Left ventricle myocardium inferior (tissue), 1 donor: ENCODE results near the gene SMCHD1. TPM values are rescaled to one million over a fixed set of nuclear protein-coding genes. Genes with fewer than 3 reads are reported as not detected.
"Not testable (repeated sequence)": the region's sequence is repeated elsewhere in the genome, so short reads cannot be mapped to it uniquely, and the experiment has no call there.

Experiments
- DNase-seq: peaks from one replicate; pipeline ENCODE4 v3.0.0-alpha.2; 2020
- H3K27ac ChIP-seq: fragments of 200-600 bp; replicated peaks from 2 replicates; pipeline ENCODE4 v1.8.0; 2021
- H3K27me3 ChIP-seq: fragments of 200-600 bp; 2 replicates; pipeline ENCODE4 v1.8.0; 2021; ENCODE audit warnings: low read depth
- H3K36me3 ChIP-seq: fragments of 200-600 bp; 2 replicates; pipeline ENCODE4 v1.8.0; 2021
- H3K4me1 ChIP-seq: fragments of 200-600 bp; 2 replicates; pipeline ENCODE4 v1.8.0; 2021
- H3K4me3 ChIP-seq: fragments of 200-600 bp; 2 replicates; pipeline ENCODE4 v1.8.0; 2021; ENCODE audit warnings: mild to moderate bottlenecking, moderate library complexity
- H3K9me3 ChIP-seq: fragments of 200-600 bp; replicated peaks from 2 replicates; pipeline ENCODE4 v1.8.0; 2021
- intact Hi-C: fragments of 100-400 bp; cut with micrococcal nuclease; formaldehyde crosslinking; loops from one replicate; pipeline ENCODE4 v1.11.0; 2022
- total RNA-seq: library from RNA; stranded (reverse); fragmentation: NEBNext Ultra II Directional; extraction: Animal tissue kit (Norgen Biotek cat#: 25700); gene quantifications from one replicate; pipeline ENCODE4 v1.2.1, GENCODE V29; 2021
- TF ChIP-seq, protein P1 (sequence below): fragments of 200-600 bp; IDR thresholded peaks from 2 replicates; pipeline ENCODE4 v1.8.0; 2021; ENCODE audit warnings: antibody characterized with exemption, mild to moderate bottlenecking, borderline replicate concordance
- donor health status: DM: no; HTN: yes; CAD: no; lungs with severe emphysema.

SMCHD1 gene
- total RNA-seq, 1 donor from 2014 or later = 26.6 TPM

DNA sequence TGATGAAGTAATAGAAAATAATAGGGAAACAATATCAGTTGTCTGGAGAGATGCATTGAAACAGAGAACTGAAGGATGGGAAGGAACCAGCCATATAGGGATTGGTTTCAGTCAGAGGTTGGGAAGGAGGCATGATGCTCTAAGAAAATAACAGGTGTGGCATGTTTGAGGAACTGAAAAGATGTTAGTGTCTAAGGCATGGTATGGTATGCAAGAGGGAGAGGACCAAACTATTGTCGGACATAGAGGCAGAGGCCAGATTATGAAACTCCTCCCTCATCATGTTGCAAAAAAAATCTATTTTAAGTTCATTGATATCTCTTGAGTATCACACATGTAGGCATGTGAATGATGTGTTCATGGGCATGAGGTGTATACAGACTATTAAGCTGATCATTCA, 142.4 kb downstream of the SMCHD1 start:
- no peak for DNase-seq
- Histone ChIP-seq H3K4me3 (no peak overlapping the region), H3K9me3 (no peaks in the 10 kb centered on the region), H3K27ac (no peak overlapping the region), H3K27me3 (no peaks in the 10 kb centered on the region), H3K36me3 (peaks cover 55% of the 10 kb centered on the region), H3K4me1 (no peaks in the 10 kb centered on the region)
- intact Hi-C loops = loop anchor here (10.0 kb wide), 1 partner anchor 107 kb away; no protein-coding TSS in a partner anchor
- TF ChIP-seq, protein P1, sequence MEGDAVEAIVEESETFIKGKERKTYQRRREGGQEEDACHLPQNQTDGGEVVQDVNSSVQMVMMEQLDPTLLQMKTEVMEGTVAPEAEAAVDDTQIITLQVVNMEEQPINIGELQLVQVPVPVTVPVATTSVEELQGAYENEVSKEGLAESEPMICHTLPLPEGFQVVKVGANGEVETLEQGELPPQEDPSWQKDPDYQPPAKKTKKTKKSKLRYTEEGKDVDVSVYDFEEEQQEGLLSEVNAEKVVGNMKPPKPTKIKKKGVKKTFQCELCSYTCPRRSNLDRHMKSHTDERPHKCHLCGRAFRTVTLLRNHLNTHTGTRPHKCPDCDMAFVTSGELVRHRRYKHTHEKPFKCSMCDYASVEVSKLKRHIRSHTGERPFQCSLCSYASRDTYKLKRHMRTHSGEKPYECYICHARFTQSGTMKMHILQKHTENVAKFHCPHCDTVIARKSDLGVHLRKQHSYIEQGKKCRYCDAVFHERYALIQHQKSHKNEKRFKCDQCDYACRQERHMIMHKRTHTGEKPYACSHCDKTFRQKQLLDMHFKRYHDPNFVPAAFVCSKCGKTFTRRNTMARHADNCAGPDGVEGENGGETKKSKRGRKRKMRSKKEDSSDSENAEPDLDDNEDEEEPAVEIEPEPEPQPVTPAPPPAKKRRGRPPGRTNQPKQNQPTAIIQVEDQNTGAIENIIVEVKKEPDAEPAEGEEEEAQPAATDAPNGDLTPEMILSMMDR = no peak

DNA sequence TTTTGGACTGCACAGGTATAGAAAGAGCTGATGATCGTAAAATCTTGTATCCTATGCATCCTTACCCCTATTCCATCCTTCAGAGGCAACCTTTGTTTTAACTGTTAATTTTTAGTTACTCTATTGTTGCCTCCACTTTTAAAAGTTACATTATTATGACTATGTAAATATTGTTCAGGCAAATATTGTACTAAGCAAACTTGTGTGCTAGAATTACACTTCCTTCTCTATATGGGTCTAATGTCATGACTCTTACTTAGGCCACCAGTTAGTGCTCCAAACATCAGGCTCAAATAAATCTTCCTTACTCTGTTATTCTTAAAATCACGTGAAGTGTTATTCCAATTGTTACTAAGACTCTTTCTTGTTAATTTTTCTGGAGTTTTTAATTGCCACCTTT, 143.8 kb downstream of the SMCHD1 start:
- Histone ChIP-seq H3K4me3 (no peak overlapping the region), H3K36me3 (peaks cover 58% of the 10 kb centered on the region), H3K27me3 (no peaks in the 10 kb centered on the region), H3K27ac (no peak overlapping the region), H3K9me3 (no peaks in the 10 kb centered on the region), H3K4me1 (no peaks in the 10 kb centered on the region)
- no peak for DNase-seq
- intact Hi-C loops = loop anchor here (10.0 kb wide), 1 partner anchor 105 kb away; no protein-coding TSS in a partner anchor
- TF ChIP-seq, protein P1 = no peak

DNA sequence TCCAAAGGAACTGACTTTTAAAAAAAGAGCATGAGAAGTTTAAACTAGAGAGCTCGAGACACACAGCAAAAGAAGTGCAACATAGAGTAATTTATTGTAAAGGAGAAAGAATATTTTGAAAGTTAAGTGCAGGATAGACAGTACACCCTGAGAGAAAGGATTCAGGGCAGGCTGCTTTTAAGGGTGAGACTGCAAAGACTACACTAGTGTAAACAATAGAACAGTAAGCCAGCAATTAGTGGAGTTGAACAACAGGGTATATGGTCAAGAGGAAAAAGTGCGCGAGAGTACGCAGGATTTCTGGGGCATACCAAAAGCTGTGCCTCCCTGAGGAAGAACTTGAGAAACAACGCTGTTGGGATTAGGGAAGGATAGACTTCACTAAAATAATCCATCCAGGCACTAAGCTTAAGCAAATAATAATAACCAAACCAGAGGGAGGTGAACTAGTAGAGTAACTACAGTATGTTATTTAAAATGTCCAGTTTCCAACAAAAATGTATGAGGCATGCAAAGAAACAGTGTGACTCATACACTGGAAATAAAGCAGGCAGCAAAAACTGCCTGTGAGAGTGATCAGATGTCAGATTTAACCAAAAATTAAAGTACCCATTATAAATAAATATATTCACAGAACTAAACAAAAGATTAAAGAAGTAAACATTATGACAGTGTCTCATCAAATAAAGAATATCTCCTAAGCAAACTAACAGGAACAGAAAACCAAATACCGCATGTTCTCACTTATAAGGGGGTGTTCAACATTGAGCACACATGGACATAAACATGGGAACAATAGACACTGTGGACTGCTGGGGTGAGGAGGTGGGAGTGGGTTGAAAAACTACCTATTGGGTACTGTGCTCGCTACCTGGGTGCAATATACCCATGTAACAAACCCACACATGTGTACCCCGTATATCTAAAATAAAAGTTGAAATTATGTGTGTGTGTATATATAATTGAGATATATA, 150.7 kb downstream of the SMCHD1 start:
- TF ChIP-seq, protein P1 = no peak
- Histone ChIP-seq H3K9me3 (peaks cover 19% of the 10 kb centered on the region), H3K36me3 (peaks cover 21% of the 10 kb centered on the region), H3K27me3 (no peaks in the 10 kb centered on the region), H3K4me3 (no peak overlapping the region), H3K4me1 (no peaks in the 10 kb centered on the region), H3K27ac (no peak overlapping the region)
- DNase-seq = no peak
- intact Hi-C loops = no loop called here

DNA sequence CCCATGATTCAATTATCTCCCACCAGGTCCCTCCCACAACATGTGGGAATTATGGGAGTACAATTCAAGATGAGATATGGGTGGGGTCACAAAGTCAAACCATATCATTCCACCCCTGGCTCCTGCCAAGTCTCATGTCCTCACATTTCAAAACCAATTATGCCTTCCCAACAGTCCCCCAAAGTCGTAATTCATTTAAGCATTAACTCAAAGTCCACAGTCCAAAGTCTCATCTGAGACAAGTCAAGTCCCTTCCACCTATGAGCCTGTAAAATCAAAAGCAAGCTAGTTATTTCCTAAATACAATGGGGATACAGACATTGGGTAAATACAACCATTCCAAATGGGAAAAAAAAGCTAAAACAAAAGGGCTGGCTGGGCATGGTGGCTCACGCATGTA, 153.1 kb downstream of the SMCHD1 start:
- H3K4me3 ChIP-seq, intact Hi-C loops, H3K27me3 ChIP-seq, H3K4me1 ChIP-seq, H3K27ac ChIP-seq, DNase-seq: not testable (repeated sequence)
- Histone ChIP-seq H3K9me3 (peaks cover 36% of the 10 kb centered on the region), H3K36me3 (peaks cover 21% of the 10 kb centered on the region)

DNA sequence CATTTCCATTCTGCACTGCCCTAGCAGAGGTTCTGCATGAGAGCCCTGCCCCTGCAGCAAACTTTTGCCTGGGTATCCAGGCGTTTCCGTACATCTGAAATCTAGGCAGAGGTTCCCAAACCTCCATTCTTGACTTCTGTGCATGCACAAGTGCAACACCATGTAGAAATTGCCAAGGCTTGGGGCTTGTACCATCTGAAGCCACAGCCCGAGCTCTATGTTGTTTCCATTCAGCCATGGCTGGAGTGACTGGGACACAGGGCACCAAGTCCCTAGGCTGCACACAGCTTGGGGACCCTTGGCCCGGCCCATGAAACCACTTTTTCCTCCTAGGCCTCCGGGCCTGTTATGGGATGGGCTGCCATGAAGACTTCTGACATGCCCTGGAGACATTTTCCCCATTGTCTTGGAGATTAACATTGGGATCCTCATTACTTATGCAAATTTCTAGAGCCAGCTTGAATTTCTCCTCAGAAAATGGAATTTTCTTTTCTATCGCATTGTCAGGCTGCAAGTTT, 154.2 kb downstream of the SMCHD1 start:
- H3K4me3 ChIP-seq, H3K27me3 ChIP-seq, DNase-seq, H3K4me1 ChIP-seq, intact Hi-C loops, H3K27ac ChIP-seq: not testable (repeated sequence)
- Histone ChIP-seq H3K36me3 (peaks cover 12% of the 10 kb centered on the region), H3K9me3 (peaks cover 47% of the 10 kb centered on the region)

DNA sequence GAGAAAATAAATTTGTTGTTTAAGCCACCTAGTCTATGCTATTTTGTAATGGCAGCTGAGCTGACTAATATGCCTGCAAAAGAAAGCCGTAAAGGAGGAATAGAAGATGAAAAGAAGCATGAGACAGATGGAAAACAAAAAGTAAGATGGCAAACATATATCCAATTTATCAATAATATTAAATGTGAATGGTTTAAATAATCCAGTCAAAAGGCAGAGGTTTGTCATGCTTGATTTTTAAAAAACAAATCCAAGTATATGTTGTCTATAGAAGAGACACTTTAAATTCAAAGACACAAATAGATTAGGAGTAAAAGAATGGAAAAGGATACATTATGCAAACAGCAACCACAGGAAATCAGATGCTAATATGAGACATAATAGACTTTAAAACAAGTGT, 155.9 kb downstream of the SMCHD1 start:
- no peak for DNase-seq
- no peaks in the 10 kb centered on the region for H3K36me3 ChIP-seq
- H3K27ac ChIP-seq = no peak overlapping the region
- no peak overlapping the region for H3K4me3 ChIP-seq
- intact Hi-C loops = no loop called here
- no peaks in the 10 kb centered on the region for H3K27me3 ChIP-seq
- H3K4me1 ChIP-seq = no peaks in the 10 kb centered on the region
- peaks cover 58% of the 10 kb centered on the region for H3K9me3 ChIP-seq
- TF ChIP-seq, protein P1 = no peak
